ENCODE measurements around the gene NEIL3.
"Not testable (repeated sequence)": the region's sequence is repeated elsewhere in the genome, so short reads cannot be mapped to it uniquely, and the experiment has no call there.

NEIL3 gene

DNA sequence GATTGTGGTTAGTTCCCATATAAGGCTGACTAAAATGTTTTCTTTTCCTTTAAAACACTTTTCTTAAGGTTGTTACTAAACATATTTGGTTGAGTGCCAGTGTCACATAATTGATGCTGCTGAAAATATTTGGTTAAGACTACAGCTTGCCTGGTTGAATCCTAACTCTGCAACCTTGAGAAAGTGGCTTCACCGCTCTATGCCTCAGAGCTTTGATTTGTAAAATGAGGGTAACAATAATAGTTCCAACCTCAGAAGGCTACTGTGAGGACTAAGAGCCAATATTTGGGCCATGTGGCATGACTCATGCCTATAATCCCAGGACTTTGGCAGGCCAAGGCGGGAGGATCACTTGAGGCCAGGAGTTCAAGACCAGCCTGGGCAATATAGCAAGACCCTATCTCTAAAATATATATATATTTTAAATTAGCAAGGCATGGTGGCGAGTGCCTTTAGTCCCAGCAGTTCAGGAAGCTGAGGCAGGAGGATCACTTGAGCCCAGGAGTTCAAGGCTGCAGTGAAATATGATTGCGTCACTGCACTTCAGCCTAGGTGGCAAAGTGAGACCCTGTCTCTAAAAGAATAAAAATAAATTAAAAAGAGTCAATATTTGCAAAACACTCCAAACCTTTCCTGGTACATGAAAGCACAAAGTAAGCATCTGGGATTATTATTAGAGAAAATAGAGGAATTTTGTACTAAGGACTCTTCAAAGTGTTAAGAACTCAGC lies 7.1 kb upstream of the NEIL3 start:
- TF ChIP-seq, protein P1, sequence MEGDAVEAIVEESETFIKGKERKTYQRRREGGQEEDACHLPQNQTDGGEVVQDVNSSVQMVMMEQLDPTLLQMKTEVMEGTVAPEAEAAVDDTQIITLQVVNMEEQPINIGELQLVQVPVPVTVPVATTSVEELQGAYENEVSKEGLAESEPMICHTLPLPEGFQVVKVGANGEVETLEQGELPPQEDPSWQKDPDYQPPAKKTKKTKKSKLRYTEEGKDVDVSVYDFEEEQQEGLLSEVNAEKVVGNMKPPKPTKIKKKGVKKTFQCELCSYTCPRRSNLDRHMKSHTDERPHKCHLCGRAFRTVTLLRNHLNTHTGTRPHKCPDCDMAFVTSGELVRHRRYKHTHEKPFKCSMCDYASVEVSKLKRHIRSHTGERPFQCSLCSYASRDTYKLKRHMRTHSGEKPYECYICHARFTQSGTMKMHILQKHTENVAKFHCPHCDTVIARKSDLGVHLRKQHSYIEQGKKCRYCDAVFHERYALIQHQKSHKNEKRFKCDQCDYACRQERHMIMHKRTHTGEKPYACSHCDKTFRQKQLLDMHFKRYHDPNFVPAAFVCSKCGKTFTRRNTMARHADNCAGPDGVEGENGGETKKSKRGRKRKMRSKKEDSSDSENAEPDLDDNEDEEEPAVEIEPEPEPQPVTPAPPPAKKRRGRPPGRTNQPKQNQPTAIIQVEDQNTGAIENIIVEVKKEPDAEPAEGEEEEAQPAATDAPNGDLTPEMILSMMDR (IDR thresholded peaks at IDR 0.05; ENCODE audit: insufficient read depth, missing control alignments) = no peak
- DNase-seq (ENCODE audit: insufficient read length, low spot score) = no peak
- no peak for FAIRE-seq

DNA sequence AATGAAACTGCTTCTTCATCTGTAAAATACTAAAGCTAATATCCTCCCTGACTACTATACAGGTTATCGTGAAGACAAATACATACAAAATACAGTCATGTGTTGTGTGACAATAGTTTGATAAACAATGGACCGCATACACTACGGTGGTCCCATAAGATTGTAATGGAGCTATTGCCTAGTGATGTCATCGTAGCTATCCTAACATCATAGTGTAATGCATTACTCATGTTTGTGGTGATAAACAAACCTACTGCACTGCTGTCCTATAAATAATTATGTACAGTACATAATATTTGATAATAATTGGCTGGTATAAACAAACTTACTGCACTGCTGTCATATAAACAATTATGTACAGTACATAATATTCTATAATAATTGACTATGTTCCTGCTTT lies 5.6 kb upstream of the NEIL3 start:
- TF ChIP-seq, protein P1 (IDR thresholded peaks at IDR 0.05; ENCODE audit: insufficient read depth, missing control alignments) = no peak
- DNase-seq (ENCODE audit: insufficient read length, low spot score) (no peak), FAIRE-seq (peak; percentile 68)

DNA sequence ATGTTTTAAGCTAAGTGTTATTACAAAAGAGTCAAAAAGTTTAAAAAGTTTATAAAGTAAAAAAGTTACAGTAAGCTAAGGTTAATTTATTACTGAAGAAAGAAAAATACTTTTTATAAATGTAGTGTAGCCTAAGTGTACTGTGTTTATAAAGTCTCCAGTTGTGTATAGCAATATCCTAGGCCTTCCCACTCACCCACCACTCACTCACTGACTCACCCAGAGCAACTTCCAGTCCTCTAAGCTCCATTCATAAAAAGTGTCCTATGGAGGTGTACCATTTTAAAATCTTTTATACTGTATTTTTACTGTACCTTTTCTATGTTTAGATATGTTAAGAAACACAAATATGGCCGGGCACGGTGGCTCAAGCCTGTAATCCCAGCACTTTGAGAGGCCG lies 4.8 kb upstream of the NEIL3 start:
- FAIRE-seq; DNase-seq (ENCODE audit: insufficient read length, low spot score): not testable (repeated sequence)

DNA sequence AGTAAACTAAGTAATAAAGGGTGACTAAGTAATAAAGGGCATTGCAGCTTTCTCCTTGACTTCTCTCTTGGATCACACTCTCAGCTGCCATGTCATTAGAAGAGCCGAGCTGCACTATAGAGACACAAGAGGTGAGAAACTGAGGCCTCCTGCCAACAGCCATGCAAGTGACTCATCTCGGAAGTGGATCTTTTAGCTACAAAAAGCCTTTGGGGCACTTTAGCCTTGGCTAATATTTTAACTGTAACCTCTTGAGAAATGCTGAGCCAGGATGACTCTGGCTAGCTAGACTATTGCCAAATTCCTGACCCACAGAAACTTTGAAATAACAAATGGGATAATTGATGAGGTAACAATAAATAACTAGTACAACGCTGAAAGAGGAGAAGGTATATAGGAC lies 1.5 kb upstream of the NEIL3 start:
- DNase-seq (ENCODE audit: insufficient read length, low spot score) (no peak), FAIRE-seq (no peak)
- TF ChIP-seq, protein P1 (IDR thresholded peaks at IDR 0.05; ENCODE audit: insufficient read depth, missing control alignments) = no peak

DNA sequence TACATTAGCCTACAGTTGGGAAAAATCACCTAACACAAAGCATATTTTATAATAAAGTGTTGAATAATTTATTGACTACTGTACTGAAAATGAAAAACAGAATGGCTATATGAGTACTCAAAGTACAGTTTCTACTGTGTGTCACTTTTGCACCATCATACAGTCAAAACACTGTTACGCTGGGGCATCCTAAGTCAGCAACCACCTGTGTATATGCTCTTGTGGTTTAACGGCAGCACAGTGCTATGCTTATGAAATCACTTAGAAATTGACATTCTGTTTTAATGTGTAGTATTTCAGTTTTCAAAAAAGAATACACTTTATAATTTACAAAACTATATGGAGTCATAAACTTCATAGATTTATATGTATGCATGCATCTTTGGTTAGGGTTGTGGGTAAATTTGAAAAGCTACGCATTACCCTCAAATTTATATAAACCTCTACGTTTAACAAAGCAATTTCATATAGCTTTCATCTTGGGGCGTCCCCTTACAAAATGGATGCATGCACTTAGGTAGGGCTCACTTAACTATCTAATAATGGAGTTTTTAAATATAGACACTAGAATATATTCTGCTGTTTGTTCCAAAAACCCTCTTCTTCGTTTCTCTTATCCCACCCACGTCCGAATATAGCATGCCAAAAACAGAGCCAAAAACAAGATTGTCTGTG lies 690 bp upstream of the NEIL3 start:
- TF ChIP-seq, protein P1 (IDR thresholded peaks at IDR 0.05; ENCODE audit: insufficient read depth, missing control alignments) = no peak
- no peak for DNase-seq (ENCODE audit: insufficient read length, low spot score)
- FAIRE-seq = no peak

DNA sequence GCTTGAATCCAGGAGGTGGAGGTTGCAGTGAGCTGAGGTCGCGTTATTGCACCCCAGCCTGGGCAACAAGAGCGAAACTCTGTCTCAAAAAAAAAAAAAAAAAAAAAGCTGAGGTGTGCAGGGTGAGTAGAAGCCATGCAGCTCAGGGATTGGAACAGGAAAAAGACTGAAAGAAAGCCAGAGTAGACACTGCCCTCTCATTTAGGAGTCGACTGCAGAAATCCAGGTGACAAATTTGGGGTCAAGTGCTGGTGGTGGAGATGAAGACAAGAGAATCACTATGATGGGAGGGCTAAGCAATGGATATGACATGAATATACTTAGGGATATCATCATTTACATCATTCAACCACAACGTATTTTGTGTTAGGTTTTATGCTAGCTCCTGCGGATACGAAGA lies 1.9 kb downstream of the NEIL3 start:
- TF ChIP-seq, protein P1 (IDR thresholded peaks at IDR 0.05; ENCODE audit: insufficient read depth, missing control alignments) = no peak
- FAIRE-seq = no peak

DNA sequence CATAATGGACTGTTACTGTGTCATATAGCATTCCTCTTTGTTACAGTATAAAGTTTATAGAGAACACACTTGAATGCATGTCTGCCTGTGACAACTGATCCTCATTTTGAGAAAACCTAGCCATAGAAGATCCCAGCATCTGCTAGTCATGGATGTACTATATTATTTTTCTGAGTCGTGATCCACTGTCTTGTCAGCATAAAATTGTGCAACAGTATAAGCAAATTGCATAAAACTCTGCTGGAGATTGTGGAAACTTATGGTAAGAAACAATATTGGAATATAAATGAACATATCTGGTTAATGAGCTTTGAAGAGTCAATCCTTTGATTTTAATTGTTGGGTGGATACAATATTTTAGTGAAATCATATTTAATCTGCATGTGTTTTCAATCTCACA lies 3.6 kb downstream of the NEIL3 start:
- DNase-seq (ENCODE audit: insufficient read length, low spot score) = no peak
- TF ChIP-seq, protein P1 (IDR thresholded peaks at IDR 0.05; ENCODE audit: insufficient read depth, missing control alignments) = no peak
- FAIRE-seq = no peak

More for the DNA sequence above, 1.9 kb downstream of the NEIL3 start:
- no peak for DNase-seq (ENCODE audit: insufficient read length, low spot score)

Measured in D721Med (cell line).